Ishikawa (cell line): ENCODE measurements around the gene FEM1C.

Experiments used
- CEBPB ChIP-seq: IDR thresholded peaks from 2 replicates; pipeline ENCODE4 v1.6.1; 2012
- CREB1 ChIP-seq: IDR thresholded peaks from 2 replicates; pipeline ENCODE4 v1.6.1; 2012; ENCODE audit warnings: low read depth
- EGR1 ChIP-seq: IDR thresholded peaks from 2 replicates; pipeline ENCODE4 v1.6.1; 2012
- EP300 ChIP-seq: IDR thresholded peaks from 2 replicates; pipeline ENCODE4 v1.6.1; 2012; ENCODE audit warnings: borderline replicate concordance
- FOXM1 ChIP-seq: IDR thresholded peaks from 2 replicates; pipeline ENCODE4 v1.6.1; 2012; ENCODE audit warnings: low read depth, borderline replicate concordance
- MAX ChIP-seq: IDR thresholded peaks from 2 replicates; pipeline ENCODE4 v1.6.1; 2012
- NFIC ChIP-seq: IDR thresholded peaks from 2 replicates; pipeline ENCODE4 v1.6.1; 2012
- RAD21 ChIP-seq: IDR thresholded peaks from 2 replicates; pipeline ENCODE4 v1.6.1; 2012; ENCODE audit warnings: low read depth
- REST ChIP-seq: IDR thresholded peaks from 2 replicates; pipeline ENCODE4 v1.6.1; 2012; ENCODE audit warnings: low read depth, mild to moderate bottlenecking
- TAF1 ChIP-seq: IDR thresholded peaks from 2 replicates; pipeline ENCODE4 v1.6.1; 2012; ENCODE audit warnings: low read depth, mild to moderate bottlenecking
- TCF12 ChIP-seq: IDR thresholded peaks from 2 replicates; pipeline ENCODE4 v1.6.1; 2012; ENCODE audit warnings: low read depth
- TEAD4 ChIP-seq: IDR thresholded peaks from 2 replicates; pipeline ENCODE4 v1.6.1; 2012
- USF1 ChIP-seq: IDR thresholded peaks from 2 replicates; pipeline ENCODE4 v1.6.1; 2012
- YY1 ChIP-seq: IDR thresholded peaks from 2 replicates; pipeline ENCODE4 v1.6.1; 2012; ENCODE audit warnings: low read depth
- ZBTB7A ChIP-seq: IDR thresholded peaks from 2 replicates; pipeline ENCODE4 v1.6.1; 2012; ENCODE audit warnings: low read depth

The FEM1C gene

GRCh38 chr5:115577329-115577728, 32.8 kb upstream of the FEM1C start:
- TF ChIP-seq REST = no peak
- TF ChIP-seq TCF12 = no peak
- TF ChIP-seq FOXM1 = no peak
- no peak for TF ChIP-seq USF1
- no peak for TF ChIP-seq YY1
- TF ChIP-seq TEAD4 = no peak
- TF ChIP-seq ZBTB7A = no peak
- TF ChIP-seq TAF1 = no peak
- TF ChIP-seq RAD21 = no peak
- no peak for TF ChIP-seq CREB1
- TF ChIP-seq EGR1 = no peak
- TF ChIP-seq CEBPB = no peak
- TF ChIP-seq MAX = no peak
- TF ChIP-seq NFIC = no peak
- TF ChIP-seq EP300 = no peak

- TF ChIP-seq NFIC (no peak), REST (no peak), YY1 (no peak), FOXM1 (no peak)
Measured at GRCh38 chr5:115575167-115576070, 30.8 kb upstream of the FEM1C start.

GRCh38 chr5:115573133-115573532, 28.6 kb upstream of the FEM1C start:
- TF ChIP-seq EP300 (no peak; the same call in 1 of the 2 replicates), EGR1 (no peak), YY1 (no peak), NFIC (peak; percentile 81), ZBTB7A (no peak), REST (no peak), CREB1 (no peak), TEAD4 (peak; percentile 79), FOXM1 (no peak), USF1 (no peak), MAX (no peak), CEBPB (no peak), TCF12 (no peak), RAD21 (no peak), TAF1 (no peak)

- TF ChIP-seq REST (no peak), YY1 (no peak), EGR1 (no peak), TAF1 (no peak)
Measured at GRCh38 chr5:115571441-115571878, 26.9 kb upstream of the FEM1C start.
